Measurements from ENCODE around the gene SUPT3H. TPM values are rescaled to one million over a fixed set of nuclear protein-coding genes. Genes with fewer than 3 reads are reported as not detected.

The SUPT3H gene
- total RNA-seq, 1 donor from 2014 or later = 16.0 TPM

- peaks cover 12% of the 10 kb centered on the region for H3K4me1 Mint-ChIP-seq (ENCODE audit: low read depth, unreplicated experiment)
- no peak overlapping the region for H3K27ac Mint-ChIP-seq (ENCODE audit: unreplicated experiment)
- DNase-seq = no peak
- peaks cover 4% of the 10 kb centered on the region for H3K9me3 Mint-ChIP-seq (ENCODE audit: unreplicated experiment)
- no peaks in the 10 kb centered on the region for H3K36me3 Mint-ChIP-seq (ENCODE audit: unreplicated experiment)
- H3K27me3 Mint-ChIP-seq (ENCODE audit: unreplicated experiment) = peaks cover 5% of the 10 kb centered on the region
- H3K4me3 Mint-ChIP-seq (ENCODE audit: unreplicated experiment) = no peak overlapping the region
- no peak for TF ChIP-seq CTCF (IDR thresholded peaks at IDR 0.05; ENCODE audit: partially characterized antibody, unreplicated experiment)
Measured at GRCh38 chr6:45415788-45416518, 38.2 kb upstream of the SUPT3H start.

GRCh38 chr6:45415315-45415714, 37.6 kb upstream of the SUPT3H start:
- Mint-ChIP-seq H3K4me1 (ENCODE audit: low read depth, unreplicated experiment) (peaks cover 6% of the 10 kb centered on the region), H3K9me3 (ENCODE audit: unreplicated experiment) (no peaks in the 10 kb centered on the region), H3K4me3 (ENCODE audit: unreplicated experiment) (no peak overlapping the region), H3K36me3 (ENCODE audit: unreplicated experiment) (no peaks in the 10 kb centered on the region), H3K27me3 (ENCODE audit: unreplicated experiment) (peaks cover 5% of the 10 kb centered on the region), H3K27ac (ENCODE audit: unreplicated experiment) (no peak overlapping the region)
- TF ChIP-seq CTCF (IDR thresholded peaks at IDR 0.05; ENCODE audit: partially characterized antibody, unreplicated experiment) = no peak
- no peak for DNase-seq

GRCh38 chr6:45411959-45412358, 34.2 kb upstream of the SUPT3H start:
- Mint-ChIP-seq H3K36me3 (ENCODE audit: unreplicated experiment) (no peaks in the 10 kb centered on the region), H3K27me3 (ENCODE audit: unreplicated experiment) (no peaks in the 10 kb centered on the region), H3K4me3 (ENCODE audit: unreplicated experiment) (no peak overlapping the region), H3K27ac (ENCODE audit: unreplicated experiment) (no peak overlapping the region), H3K9me3 (ENCODE audit: unreplicated experiment) (peaks cover 2% of the 10 kb centered on the region), H3K4me1 (ENCODE audit: low read depth, unreplicated experiment) (peaks cover 4% of the 10 kb centered on the region)
- no peak for TF ChIP-seq CTCF (IDR thresholded peaks at IDR 0.05; ENCODE audit: partially characterized antibody, unreplicated experiment)
- DNase-seq = no peak

- Mint-ChIP-seq H3K27me3 (ENCODE audit: unreplicated experiment) (no peaks in the 10 kb centered on the region), H3K27ac (ENCODE audit: unreplicated experiment) (no peak overlapping the region), H3K36me3 (ENCODE audit: unreplicated experiment) (no peaks in the 10 kb centered on the region), H3K4me1 (ENCODE audit: low read depth, unreplicated experiment) (no peaks in the 10 kb centered on the region), H3K4me3 (ENCODE audit: unreplicated experiment) (no peak overlapping the region), H3K9me3 (ENCODE audit: unreplicated experiment) (peaks cover 3% of the 10 kb centered on the region)
- no peak for TF ChIP-seq CTCF (IDR thresholded peaks at IDR 0.05; ENCODE audit: partially characterized antibody, unreplicated experiment)
- DNase-seq = no peak
Measured at GRCh38 chr6:45400021-45400420, 22.3 kb upstream of the SUPT3H start.

- Mint-ChIP-seq H3K27ac (ENCODE audit: unreplicated experiment) (no peak overlapping the region), H3K4me3 (ENCODE audit: unreplicated experiment) (no peak overlapping the region), H3K9me3 (ENCODE audit: unreplicated experiment) (peaks cover 4% of the 10 kb centered on the region), H3K27me3 (ENCODE audit: unreplicated experiment) (no peaks in the 10 kb centered on the region), H3K36me3 (ENCODE audit: unreplicated experiment) (peaks cover 7% of the 10 kb centered on the region), H3K4me1 (ENCODE audit: low read depth, unreplicated experiment) (no peaks in the 10 kb centered on the region)
- TF ChIP-seq CTCF (IDR thresholded peaks at IDR 0.05; ENCODE audit: partially characterized antibody, unreplicated experiment) = no peak
- DNase-seq = no peak
Measured at GRCh38 chr6:45398075-45398813, 20.5 kb upstream of the SUPT3H start.
